C4-2B (cell line): ENCODE data around the gene CAMLG.

Experiments used
- H3K27ac ChIP-seq: fragments of 450-650 bp; 2 replicates; pipeline ENCODE4 v1.5.1; 2017
- CTCF ChIP-seq: fragments of 450-650 bp; conservative IDR thresholded peaks from 2 replicates; pipeline ENCODE4 v1.5.1; 2017; ENCODE audit warnings: mild to moderate bottlenecking
- ZFX ChIP-seq: fragments of 450-650 bp; IDR thresholded peaks from 2 replicates; pipeline ENCODE4 v1.6.1; 2017

CAMLG gene

GRCh38 chr5:134732819-134733218 is 5.5 kb upstream of the CAMLG start:
- no peak overlapping the region for H3K27ac ChIP-seq
- no peak for TF ChIP-seq CTCF
- TF ChIP-seq ZFX, result no peak

GRCh38 chr5:134735243-134735642 is 3.1 kb upstream of the CAMLG start:
- TF ChIP-seq CTCF, result no peak
- TF ChIP-seq ZFX, result no peak

DNA sequence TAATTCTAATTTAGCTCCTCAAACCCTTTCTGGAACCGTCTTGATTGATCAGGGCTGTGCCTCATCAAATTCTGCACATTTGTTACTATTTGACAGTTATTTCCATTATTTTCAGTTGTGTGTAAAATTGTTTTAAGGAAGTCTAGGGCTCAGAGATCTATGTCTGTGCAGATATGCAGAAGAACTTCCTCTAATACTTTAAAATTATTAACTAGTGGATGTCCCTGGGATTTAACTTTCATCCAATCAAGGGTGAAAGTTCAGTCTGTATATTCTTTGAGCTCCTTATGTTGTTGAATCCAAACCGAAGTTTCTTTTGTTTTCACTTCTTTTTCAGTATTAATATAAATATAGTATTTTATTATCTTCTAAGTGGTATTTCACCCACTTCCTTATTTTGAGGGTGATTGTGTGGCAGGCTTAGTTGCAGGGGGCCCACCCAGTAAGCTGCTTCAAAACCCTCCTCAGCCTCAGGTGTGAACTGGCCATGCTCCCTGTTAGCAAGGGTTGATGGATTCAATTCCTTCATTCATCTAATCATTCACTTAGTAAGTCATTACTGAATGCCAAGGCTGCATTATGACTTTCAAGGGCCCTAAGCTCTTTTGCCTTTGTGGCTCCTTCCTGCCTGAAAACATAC is 2.1 kb upstream of the CAMLG start:
- TF ChIP-seq ZFX (no peak), CTCF (no peak)
- H3K27ac ChIP-seq, result no peak overlapping the region

More at GRCh38 chr5:134735243-134735642, 3.1 kb upstream of the CAMLG start:
- no peak overlapping the region for H3K27ac ChIP-seq

- peak overlapping the region; percentile 75 for H3K27ac ChIP-seq
- TF ChIP-seq ZFX (no peak), CTCF (peak; percentile 75)
These were observed 764 bp downstream of the CAMLG start for GRCh38 chr5:134738963-134739661.

DNA sequence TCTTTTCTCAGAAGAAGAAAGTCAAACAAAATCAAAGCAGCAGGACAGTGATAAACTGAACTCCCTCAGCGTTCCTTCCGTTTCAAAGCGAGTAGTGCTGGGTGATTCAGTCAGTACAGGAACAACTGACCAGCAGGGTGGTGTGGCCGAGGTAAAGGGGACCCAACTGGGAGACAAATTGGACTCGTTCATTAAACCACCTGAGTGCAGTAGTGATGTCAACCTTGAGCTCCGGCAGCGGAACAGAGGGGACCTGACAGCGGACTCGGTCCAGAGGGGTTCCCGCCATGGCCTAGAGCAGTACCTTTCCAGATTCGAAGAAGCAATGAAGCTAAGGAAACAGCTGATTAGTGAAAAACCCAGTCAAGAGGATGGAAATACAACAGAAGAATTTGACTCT is 2.7 kb downstream of the CAMLG start:
- TF ChIP-seq CTCF (no peak), ZFX (no peak)
- no peak overlapping the region for H3K27ac ChIP-seq

DNA sequence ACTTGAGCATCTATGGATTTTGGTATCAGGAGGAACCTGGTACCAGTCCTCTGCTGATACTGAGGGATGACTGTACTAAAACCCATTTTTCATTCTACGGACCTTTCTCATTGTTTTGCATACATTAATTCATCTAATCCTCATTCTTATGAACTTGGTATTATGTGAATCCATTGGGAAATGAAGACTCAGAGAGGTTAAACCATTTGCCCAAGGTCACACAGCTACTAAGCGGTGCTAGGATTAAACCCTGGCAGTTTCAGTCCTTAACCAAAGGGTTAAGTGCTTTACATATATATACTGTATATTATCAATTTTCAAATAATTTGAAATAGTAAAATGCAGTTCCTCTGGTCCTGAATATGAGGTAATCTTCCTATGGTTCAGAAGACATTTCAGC is 3.8 kb downstream of the CAMLG start:
- TF ChIP-seq ZFX, result no peak
- TF ChIP-seq CTCF, result no peak
- H3K27ac ChIP-seq, result no peak overlapping the region

DNA sequence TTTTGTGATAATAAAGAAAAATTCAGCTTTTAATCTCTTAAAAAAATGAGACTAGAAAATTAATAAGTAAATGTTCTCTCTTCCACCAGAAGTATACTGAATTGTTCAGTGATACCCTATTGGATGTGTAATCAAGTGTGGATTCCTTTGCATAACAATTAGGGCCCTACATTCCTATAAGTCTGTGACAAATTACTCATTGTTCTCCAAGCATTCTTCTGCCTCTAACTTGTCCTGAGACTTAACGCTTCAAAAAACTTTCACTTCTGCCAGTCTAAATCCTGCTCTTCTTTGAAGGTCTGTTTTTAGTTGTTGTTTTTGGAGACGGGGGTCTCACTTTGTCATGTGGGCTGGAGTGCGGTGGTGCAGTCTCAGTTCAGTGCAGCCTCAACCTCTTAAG is 11.1 kb downstream of the CAMLG start:
- TF ChIP-seq ZFX, result no peak
- TF ChIP-seq CTCF, result no peak
- H3K27ac ChIP-seq, result no peak overlapping the region
